HL-60 (cell line): Measurements from ENCODE around the gene PLA2G4B.

Experiments used
- DNase-seq, 2 experiments: peaks; one replicate each; pipeline ENCODE4 v3.0.0-alpha.2; 2010 to 2020; ENCODE audit warnings: low read depth in 1 of 2, low spot score in 1 of 2
- H3K27ac ChIP-seq: fragments of 250-450 bp; sonication (Bioruptor Pico); replicated peaks from 2 replicates; pipeline ENCODE4 v1.5.1; 2020; ENCODE audit warnings: mild to moderate bottlenecking, moderate library complexity
- H3K27me3 ChIP-seq: fragments of 250-450 bp; sonication (Bioruptor Pico); 2 replicates; pipeline ENCODE4 v1.5.1; 2021; ENCODE audit warnings: mild to moderate bottlenecking, moderate library complexity; ENCODE audit not compliant: insufficient read depth, poor library complexity, severe bottlenecking
- H3K4me3 ChIP-seq: replicated peaks from 2 replicates; pipeline ENCODE4 v1.5.1; 2011; ENCODE audit warnings: mild to moderate bottlenecking, control low read depth, low read length; ENCODE audit not compliant: insufficient read depth
- CTCF ChIP-seq: IDR thresholded peaks from one replicate; pipeline ENCODE4 v1.5.1; 2011; ENCODE audit warnings: low read length, control low read depth, inconsistent platforms; ENCODE audit not compliant: insufficient read depth
- GABPA ChIP-seq: IDR thresholded peaks from 2 replicates; pipeline ENCODE4 v1.6.1; 2012; ENCODE audit warnings: low read depth
- POLR2AphosphoS5 ChIP-seq: IDR thresholded peaks from 2 replicates; pipeline ENCODE4 v1.6.1; 2012; ENCODE audit warnings: low read depth
- REST ChIP-seq: IDR thresholded peaks from 2 replicates; pipeline ENCODE4 v1.6.1; 2012; ENCODE audit warnings: low read depth; ENCODE audit not compliant: insufficient replicate concordance
- SPI1 ChIP-seq: IDR thresholded peaks from 2 replicates; pipeline ENCODE4 v1.6.1; 2012; ENCODE audit warnings: low read depth, mild to moderate bottlenecking, borderline replicate concordance

PLA2G4B gene

GRCh38 chr15:41817327-41817726 is 21.3 kb upstream of the PLA2G4B start:
- no peaks in the 10 kb centered on the region for H3K27me3 ChIP-seq
- TF ChIP-seq POLR2AphosphoS5 (no peak), SPI1 (no peak), CTCF (no peak), GABPA (no peak), REST (no peak)
- H3K4me3 ChIP-seq, result no peak overlapping the region
- H3K27ac ChIP-seq, result no peak overlapping the region
- no peak for DNase-seq

GRCh38 chr15:41817781-41818180 is 20.9 kb upstream of the PLA2G4B start:
- H3K4me3 ChIP-seq, result no peak overlapping the region
- no peak overlapping the region for H3K27ac ChIP-seq
- no peaks in the 10 kb centered on the region for H3K27me3 ChIP-seq
- TF ChIP-seq POLR2AphosphoS5 (no peak), SPI1 (no peak), GABPA (no peak), CTCF (no peak), REST (no peak)
- DNase-seq, result no peak

DNA sequence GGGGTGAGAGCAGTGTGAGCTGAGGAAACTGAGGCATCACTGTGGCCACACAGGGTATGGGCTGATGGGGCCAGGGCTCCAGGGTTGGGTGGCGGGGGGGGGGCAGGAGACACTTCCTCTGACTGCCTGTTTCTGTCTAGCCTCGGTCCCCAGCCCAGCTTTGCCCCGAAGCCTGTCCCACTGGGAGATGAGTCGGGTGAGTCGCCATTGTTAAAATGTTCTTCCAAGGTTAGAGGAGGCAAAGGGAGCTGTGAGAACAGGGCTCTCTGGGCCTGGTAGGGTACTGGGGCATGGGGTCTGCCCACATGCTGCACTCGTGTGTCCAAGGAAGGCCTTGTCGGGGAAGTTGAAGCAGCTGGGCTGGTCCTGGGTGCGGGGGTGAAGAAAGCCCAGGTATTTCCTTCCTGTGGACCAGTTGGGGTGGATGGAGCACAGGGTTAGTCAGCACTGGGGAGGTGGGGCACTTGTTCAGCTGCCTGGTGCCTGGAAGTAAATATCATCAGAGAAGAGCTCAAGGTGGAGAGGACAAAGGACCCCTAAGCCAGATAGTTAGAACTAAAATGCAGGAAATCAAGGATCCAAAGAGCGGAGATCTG is 19.1 kb upstream of the PLA2G4B start:
- Histone ChIP-seq H3K4me3 (no peak overlapping the region), H3K27ac (no peak overlapping the region), H3K27me3 (no peaks in the 10 kb centered on the region)
- TF ChIP-seq GABPA (no peak), REST (no peak), CTCF (no peak), POLR2AphosphoS5 (no peak), SPI1 (no peak)
- no peak for DNase-seq
